Measurements from ENCODE around the gene VGLL4. TPM values are rescaled to one million over a fixed set of nuclear protein-coding genes. Genes with fewer than 3 reads are reported as not detected.

VGLL4 gene
- polyA plus RNA-seq, 4 donors: 101 to 123 (median 118) TPM

DNA sequence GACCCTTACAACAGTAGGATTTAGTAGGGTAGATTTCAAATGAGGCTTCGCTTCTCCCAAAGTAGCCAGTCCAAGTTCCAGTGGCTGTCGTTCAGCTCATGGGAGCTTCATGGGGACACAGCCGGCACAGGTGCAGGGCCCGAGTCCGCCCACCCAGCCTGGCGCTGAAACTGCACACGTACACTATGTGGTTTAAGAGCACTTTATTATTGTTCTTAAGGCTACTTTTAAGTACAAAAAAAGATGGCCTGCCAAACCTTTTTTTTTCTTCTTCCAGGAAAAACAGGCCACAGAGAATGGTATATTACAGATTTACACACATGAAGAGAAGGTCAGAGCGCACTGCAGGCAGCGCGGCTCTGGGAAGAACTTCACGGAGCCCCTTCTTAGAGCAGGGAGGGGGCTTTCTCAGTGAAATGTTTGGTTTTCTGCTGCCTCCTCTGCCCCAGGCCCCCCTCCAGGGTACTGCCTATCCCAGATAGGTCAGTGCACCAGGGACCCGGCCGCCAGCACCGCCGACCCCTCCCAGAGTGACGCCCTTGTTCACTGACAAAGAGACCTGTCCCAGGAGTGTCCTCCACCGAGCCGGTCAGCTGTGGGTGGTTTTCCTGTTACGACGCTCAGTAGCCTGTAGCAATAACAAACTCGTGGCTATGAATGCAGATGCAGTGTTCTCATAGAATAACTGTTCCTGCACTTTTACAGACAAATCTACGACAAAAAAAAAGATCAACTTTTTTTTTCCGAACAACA lies 87.7 kb downstream of the VGLL4 start:
- no peak for DNase-seq (ENCODE audit: low read depth in 4 of 4, low spot score in 2 of 4)

DNA sequence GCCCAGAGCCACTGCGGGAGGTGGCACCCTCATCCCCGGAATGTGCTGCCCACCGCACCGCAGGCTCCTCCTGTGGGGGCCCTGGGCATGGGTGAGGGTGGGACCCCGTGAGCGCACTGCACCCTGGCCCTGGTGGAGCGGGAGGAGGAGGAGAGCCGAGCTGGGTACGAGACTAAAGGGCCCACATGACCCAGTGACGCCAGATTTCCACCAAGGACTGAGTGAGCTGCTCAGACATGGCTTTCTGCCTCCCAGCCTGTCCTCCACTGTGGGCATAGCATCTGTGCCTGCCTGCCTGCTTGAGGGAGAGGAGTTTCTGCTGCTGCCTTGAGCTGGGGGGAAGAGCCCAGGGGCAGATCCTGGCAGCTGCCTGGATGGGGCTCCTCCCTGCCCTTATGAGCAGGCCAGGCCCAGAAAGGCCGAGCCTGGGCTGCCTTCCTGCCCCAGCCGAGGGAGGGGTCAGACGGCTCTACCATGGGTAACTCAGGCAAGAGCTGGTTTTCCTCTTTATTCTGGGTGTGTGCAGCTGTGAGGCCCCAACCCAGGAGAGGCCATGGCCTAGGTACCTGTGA lies 88.4 kb downstream of the VGLL4 start:
- DNase-seq (ENCODE audit: low read depth in 4 of 4, low spot score in 2 of 4): no peak

DNA sequence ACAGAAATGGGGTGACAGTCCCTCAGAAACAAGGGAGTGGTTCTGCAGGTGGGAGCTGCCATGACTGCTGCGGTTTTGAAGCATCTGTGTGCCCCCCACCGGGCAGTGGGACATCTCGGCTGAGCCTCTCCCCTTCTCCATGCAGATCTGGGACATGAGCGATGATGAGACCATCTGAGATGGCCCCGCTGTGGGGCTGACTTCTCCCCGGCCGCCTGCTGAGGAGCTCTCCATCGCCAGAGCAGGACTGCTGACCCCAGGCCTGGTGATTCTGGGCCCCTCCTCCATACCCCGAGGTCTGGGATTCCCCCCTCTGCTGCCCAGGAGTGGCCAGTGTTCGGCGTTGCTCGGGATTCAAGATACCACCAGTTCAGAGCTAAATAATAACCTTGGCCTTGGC lies 89.0 kb downstream of the VGLL4 start:
- no peak for DNase-seq (ENCODE audit: low read depth in 4 of 4, low spot score in 2 of 4)

DNA sequence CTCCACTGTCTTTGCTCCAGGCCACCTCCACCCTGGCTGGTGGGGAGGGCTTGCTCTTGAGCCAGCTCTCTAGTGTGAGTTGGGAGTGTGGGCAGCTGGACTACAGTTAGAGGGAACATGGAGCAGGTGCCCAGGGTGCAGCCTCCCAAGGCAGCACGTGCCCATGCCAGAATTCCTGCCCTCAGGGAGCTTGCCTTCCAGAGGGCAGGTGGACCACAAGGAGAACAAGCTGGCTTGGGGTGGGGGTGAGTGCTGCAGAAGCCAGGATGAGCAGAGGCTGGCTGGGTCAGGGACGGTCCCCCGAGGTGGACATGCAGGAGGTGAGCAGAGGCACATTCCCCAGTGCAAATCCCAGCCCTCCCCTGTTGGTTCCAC lies 89.5 kb downstream of the VGLL4 start:
- no peak for DNase-seq (ENCODE audit: low read depth in 4 of 4, low spot score in 2 of 4)

DNA sequence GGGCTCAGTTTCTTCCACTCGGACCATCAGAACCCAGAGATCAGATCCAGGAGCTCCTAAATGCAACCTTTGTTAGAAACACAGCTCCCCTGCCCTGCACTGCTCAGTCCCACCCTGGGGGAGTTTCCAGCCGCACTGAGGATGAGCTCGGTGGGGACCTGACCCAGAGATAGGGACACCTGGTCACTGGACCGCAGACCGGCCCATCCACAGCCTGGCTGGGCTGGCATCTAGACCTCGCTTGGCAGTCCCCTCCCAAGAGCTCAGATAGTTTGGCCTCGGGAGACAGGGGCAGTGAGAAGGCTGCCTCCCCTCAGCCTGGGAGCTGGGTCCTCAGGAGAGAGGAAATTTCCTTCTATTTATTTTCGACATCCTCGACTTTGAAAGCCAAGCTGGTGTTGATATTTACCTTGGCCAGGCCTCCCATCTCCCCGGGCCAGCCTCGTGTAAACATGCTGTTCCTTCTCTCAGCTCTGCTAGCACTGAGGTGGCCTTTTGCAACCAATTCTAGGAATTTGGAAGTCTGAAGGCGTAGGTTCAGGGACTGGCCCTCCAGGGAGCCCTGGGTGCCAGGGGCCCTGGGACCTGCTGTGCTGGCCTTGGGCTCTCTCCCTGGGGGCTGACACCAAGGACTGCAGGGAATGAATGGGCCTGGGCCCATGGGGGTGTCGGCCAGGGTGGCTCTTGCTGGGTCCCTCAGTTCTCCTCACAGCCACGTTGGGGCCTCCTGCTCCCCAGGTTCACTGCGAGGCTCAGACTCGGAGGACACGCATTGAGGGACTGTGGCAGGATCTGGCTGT lies 90.1 kb downstream of the VGLL4 start:
- DNase-seq (ENCODE audit: low read depth in 4 of 4, low spot score in 2 of 4): no peak

DNA sequence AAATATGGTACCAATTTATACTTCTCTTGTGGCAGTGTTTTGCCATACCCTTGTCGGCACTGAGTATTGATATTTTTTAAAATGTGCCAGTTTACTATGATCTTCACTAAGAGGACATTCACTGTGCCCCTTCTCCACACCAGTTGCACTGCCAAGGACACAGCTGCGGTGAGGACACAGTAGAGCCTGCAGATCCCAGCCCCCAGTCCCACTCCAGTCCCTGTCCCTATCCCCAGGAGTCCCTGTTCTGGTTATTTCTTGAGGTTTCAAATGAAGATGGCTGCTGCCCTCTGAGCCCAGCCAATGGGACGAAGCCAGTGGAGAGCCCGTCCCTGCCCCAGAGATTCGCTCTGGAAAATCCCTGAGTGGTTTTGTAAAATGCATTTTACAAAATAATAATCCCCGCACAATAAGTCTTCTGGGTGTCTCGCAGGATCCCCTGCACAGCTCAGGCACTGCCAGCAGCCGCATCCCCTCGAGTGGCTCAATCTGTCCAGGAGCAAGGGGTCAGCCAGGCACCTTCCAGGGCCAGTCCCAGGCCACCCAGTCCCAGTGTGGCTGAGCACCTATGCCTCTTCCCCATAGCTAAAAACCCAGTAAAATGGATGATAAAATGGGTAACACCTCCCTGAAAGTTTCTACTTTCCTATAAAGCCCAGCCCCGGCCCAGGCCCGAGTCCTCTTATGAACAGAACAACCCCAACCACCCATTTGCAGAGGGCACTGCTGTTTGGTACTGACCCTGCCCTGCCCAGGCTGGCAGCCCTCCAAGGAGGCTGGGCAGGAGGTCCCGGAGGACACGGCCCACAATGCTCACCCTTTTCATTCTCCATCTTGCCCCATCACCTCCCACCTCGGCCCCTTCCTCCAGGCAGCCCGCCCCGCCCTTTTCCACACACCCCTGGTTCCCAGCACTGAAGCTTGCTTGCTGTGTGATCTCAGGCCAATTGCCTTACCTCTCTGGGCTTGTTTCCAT lies 91.1 kb downstream of the VGLL4 start:
- DNase-seq (ENCODE audit: low read depth in 4 of 4, low spot score in 2 of 4): no peak

DNA sequence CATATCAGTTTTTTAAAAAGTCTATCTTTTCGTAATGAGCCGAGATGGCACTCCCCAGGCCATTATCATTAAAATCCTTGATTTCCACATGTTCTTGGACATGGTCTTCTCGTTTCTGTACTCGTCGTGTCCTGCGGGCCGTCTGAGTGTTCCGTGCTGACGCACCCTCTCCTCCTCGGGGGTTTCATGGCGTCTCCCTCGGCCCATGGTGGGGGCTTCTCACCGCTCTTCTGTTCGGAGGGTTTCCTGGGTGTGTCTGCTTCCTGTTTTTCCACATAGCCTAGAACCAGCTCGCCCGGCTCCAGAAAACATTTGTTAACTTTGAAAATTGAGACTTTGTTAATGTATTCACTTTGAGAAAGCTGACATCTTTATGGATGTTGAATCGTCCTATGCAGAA lies 92.7 kb downstream of the VGLL4 start:
- no peak for DNase-seq (ENCODE audit: low read depth in 4 of 4, low spot score in 2 of 4)

DNA sequence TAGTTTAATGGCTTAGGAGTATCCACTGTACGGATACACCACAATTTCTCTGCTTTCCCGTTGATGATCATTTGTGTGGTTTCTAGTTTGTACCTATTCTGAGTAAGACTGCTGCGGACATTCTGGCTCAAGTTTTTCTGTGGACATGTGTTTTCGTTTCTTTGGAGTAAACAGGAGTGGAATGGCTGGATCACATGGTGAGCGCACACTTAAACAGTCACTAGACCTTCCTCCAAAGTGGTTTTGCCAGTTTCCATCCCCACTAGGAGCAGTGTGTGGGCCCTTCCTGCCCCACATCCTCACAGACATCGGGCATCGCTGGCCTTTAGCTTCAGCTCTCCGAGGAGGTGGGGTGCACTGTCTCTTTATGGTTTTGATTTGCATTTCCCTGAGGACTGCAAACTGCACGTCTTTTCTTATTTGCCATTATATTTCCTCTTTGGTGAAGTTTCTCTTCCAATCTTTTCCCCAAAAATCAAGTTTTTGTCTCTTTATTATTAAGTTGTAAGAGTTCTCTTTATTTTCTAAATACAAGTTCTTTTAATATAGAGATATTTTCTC lies 94.1 kb downstream of the VGLL4 start:
- DNase-seq (ENCODE audit: low read depth in 4 of 4, low spot score in 2 of 4): no peak

DNA sequence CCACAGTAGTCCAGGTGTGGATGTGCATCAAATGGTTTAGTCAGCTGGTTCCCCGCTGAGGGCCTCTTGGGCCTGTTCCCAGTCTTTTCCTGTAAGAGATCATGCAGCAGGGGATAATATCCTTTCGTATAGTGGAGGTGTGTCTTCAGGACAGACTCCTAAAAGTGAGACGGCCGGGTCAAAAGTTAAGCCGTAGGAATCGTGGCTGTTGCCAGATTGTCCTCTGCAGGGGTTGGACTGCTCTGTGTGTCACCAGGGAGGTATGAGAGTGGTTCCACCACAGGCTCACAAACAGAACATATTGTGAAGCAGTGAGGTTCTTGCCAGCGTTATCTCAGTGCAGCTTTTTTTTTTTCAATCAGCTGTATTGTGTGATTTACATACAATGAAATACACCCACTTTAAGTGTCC lies 95.0 kb downstream of the VGLL4 start:
- no peak for DNase-seq (ENCODE audit: low read depth in 4 of 4, low spot score in 2 of 4)

DNA sequence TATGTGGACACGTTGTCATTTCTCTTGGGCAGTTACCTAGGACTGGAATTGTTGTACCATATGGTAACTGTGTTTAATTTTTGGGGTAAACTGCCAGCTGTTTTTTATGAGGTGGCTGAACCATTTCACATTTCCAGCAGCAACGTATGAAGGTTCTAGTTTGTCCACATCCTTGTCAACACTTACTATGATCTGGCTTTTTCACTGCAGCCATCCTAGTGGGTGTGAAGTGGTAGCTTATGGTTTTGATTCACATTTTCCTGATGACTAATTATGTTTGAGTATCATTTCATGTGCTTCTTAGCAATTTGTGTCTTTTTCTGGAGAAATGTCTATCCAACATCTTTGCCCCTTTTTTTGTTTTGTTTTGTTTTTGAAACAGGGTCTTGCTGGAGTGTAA lies 96.2 kb downstream of the VGLL4 start:
- no peak for DNase-seq (ENCODE audit: low read depth in 4 of 4, low spot score in 2 of 4)

DNA sequence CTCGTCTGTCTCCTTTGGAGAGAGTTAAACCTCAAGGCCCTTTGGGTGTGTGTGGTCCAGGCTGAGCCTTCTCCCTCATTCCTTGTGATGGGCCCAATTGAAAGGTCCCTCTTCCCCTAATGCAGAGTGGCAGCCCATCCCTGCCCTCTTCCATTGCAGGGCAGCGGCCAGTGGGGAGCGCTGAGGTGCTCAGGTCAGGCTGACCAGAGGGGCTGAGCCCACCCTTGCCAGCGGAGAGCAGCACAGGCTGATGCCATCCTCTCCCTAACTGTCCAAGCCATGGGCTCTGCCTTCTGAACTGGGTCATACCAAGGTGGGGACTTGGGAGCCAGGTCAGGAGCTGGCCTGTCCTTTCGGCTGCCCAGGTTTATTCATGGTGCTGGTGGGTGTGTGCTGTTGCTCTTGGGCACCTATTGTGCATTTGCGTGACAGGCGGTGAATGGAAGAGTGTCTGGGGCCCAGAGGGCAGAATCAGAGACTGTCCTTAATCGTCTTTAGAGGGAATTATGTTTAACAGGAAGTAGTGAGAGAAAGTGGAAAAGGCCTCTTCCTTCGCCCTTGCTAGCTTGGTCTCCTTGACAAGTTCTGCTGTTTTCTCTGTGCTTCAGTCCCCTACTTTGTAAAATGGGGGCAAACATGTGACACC lies 96.9 kb downstream of the VGLL4 start:
- no peak for DNase-seq (ENCODE audit: low read depth in 4 of 4, low spot score in 2 of 4)

DNA sequence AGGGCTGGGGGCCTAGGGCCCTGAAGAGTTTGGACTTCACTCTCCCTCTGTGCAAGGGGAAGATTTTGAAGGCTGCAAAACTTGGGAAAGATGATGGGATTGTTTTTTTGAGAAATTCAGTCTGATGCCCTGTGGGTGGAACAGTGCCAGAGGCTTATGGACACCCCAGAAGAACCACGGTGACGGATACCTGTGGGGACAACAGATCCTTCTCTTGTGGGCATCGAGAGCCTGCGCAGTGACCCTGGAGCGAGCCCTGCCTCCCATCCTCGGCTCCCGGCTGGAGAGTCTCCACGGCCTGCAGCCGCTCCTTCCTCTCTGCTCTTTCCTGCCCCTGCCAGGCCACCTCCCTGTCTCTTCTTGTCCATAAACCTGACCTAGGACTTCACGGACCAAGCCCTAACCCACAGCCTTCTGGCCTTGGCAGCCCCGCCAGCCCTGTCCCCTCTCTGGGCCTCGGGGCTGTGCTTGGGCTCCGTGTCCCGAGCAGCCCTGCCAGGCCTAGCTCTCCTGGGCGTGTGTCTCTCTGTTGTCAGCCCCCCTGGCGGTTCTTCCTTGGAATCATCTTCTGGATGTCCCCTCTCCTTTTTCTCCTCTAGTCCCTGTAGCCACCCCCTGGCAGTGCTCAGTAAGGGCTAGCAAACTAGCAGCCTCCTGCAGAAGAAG lies 98.4 kb downstream of the VGLL4 start:
- DNase-seq (ENCODE audit: low read depth in 4 of 4, low spot score in 2 of 4): no peak

DNA sequence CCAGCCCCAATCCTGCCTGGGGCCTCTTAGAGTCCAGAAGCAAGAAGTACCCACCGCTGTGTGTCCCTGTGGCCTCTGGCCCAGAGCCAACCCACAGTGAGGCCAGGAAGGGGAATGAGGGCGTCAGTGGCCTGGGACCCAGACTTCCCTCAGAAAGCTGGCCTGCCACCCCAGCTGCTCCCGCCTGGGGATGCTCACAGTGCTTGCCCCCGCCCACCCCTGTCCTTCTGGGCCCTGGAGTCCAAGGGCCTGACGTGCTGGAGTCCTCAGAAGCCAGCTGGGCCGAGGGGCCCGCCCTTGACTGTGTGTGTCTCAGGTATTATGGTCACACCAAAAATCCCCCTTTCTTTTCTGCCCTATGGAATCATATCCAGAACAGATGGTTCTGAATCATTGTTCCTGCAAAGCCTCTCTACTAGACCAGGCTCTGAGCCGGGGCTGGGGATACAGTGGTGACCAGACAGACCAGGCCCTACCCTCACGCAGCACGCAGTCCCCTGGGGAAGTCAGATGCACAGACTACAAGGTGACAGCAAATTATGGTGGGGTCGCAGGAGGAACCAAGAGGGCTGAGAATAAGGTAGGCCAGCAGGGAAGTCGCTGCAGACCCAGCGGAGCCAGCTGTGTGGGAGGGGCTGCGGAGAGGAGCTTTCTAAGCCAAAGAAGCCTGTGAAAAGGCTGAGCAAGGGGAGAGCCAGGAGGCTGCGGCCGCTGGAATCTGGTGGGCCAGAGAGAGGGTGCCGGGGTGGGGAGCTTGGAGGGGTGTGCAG lies 99.1 kb downstream of the VGLL4 start:
- DNase-seq (ENCODE audit: low read depth in 4 of 4, low spot score in 2 of 4): no peak

DNA sequence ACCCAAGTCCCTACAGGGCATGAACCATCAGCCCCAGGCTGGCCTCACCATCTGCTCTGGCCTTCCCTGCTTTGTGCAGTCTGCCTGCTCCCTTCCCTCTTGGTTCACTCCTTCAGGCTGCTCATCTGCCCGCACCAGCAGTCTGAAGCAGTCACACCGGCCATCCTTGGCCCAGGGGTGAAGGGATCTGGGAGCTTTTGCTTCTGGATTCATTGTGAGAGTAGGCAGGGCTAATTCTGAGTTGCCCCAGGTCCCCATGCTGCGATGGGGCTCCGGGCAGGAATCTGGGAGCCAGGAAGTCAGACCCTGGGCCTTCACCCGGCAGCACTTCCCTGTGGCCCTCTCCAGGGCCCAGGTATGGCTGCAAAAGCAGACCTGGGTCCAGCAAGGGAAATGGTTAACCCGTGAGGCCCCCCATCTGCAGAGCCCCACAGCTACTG lies 99.7 kb downstream of the VGLL4 start:
- DNase-seq (ENCODE audit: low read depth in 4 of 4, low spot score in 2 of 4): no peak

DNA sequence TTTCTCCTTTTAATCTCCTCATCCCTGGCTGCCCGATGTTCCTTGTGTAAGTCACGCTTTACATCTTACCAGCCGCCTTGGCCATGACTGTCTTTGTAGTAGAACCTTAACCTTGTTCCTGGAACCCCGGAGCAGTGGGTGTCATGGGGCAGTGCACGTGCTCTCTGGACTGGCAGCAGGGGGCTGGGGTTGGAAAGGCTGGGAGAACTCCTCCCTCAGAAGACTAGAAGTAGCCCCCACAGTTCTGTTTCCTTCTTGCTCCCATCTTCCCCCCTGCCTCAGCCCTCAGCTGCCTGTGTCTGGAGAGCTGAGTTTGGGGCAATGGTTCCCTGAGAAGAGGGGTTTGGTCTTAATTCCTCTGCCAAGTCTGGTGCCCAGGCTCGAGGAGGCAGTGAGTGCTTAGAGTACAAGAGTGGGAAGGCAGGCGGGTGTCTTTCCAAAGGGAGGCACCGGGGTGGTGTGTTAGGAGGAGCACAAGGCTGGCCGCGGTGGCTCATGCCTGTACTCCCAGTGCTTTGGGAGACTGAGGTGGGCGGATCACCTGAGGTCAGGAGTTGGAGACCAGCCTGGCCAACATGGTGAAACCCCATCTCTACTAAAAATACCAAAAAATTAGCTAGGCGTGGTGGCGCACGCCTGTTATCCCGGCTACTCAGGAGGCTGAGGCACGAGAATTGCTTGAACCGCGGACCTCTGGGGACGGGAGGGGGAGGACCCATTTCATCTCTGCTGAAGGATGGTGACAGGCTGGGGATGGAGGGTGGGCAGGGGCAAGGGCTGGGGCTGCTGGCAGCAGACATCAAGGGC lies 100.4 kb downstream of the VGLL4 start:
- DNase-seq (ENCODE audit: low read depth in 4 of 4, low spot score in 2 of 4): no peak

DNA sequence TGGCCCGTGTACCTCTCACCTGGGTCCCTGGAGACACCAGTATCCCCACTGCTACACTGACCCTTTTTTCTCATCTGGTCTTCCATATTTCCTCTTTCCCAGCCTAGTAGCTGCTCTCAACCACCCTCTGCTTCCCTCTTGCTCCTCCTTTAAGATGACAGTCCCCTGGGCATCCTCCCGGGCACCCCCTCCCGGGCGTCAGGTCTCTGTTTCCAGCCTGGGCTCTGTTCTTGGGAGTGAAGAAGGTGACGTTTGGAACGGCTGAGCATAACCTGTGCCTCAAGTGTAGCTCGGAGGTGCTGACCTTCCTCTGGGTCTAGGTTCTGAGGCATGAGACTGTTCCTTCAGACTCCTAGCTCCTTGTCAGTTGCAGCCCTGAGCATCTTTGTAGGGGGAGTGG lies 101.2 kb downstream of the VGLL4 start:
- no peak for DNase-seq (ENCODE audit: low read depth in 4 of 4, low spot score in 2 of 4)

All from left renal cortex interstitium (tissue), 4 donors.